ENCODE measurements around the gene TCEA3. TPM values are rescaled to one million over a fixed set of nuclear protein-coding genes. Genes with fewer than 3 reads are reported as not detected.

TCEA3 gene
- total RNA-seq, 4 donors from 2014 or later: 128 to 242 (median 179) TPM

DNA sequence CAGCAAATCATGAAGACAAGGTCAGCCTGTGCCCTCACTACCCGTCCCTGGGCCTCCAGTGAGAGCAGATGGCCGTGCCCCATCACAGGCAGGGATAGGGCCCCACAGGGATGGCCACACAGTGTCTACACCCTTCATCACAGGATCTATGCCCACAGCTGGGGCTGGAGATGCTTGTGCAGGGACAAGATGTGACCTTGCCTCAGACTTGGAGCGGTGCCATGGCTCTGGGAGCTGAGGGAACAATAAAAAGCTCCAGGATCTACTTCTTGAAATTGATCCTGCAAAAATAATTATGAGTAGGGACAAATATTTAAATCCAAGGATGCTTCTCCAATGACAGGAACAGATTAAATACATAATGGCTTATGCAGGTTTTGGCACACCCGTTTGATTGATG, 25.4 kb upstream of the TCEA3 start:
- intact Hi-C loops (cut with DNase I; ENCODE audit: low total_unique reads) (loop anchor here (1.0 to 2.0 kb wide), 2 partner anchors 25 to 29 kb away; partner anchors contain the start of gene TCEA3), in situ Hi-C loops (cut with MboI; ENCODE audit: low sequenced_read_pairs in 4 of 4) (no loop called here)
- TF ChIP-seq, protein P1, sequence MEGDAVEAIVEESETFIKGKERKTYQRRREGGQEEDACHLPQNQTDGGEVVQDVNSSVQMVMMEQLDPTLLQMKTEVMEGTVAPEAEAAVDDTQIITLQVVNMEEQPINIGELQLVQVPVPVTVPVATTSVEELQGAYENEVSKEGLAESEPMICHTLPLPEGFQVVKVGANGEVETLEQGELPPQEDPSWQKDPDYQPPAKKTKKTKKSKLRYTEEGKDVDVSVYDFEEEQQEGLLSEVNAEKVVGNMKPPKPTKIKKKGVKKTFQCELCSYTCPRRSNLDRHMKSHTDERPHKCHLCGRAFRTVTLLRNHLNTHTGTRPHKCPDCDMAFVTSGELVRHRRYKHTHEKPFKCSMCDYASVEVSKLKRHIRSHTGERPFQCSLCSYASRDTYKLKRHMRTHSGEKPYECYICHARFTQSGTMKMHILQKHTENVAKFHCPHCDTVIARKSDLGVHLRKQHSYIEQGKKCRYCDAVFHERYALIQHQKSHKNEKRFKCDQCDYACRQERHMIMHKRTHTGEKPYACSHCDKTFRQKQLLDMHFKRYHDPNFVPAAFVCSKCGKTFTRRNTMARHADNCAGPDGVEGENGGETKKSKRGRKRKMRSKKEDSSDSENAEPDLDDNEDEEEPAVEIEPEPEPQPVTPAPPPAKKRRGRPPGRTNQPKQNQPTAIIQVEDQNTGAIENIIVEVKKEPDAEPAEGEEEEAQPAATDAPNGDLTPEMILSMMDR (IDR thresholded peaks at IDR 0.05 in 4 of 5, conservative IDR thresholded peaks at IDR 0.05 in 1 of 5): no peak
- no peak for TF ChIP-seq POLR2A (IDR thresholded peaks at IDR 0.05)
- Histone ChIP-seq H3K9me3 (no peaks in the 10 kb centered on the region), H3K27me3 (no peaks in the 10 kb centered on the region), H3K27ac (peak overlapping the region; percentile 15 to 78 (median 64)), H3K4me1 (peaks cover 42 to 44% of the 10 kb centered on the region in 2 donors), H3K36me3 (peaks cover 0 to 4% of the 10 kb centered on the region in 2 donors), H3K4me3 (no peak overlapping the region)
- ATAC-seq (peak; percentile 75), DNase-seq (peak; percentile 84 to 89)

DNA sequence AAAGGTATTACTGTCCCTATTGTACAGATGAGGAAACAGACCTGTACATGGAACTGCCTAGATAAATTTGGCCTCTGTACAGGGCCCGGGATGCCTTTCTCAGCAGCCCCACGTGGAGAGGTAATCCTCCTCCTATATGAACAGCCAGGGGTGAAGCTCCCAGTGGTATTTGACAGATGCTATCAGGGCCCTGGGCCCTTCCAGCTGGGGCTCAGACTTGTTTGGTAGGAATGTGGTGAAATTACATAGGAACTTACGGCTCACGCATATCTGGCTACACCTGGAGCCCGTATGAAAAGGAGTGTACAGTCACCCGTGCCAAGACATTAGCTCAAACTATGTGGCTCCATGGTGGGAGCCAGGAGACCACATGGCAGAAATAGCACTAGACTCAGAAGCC, 24.8 kb upstream of the TCEA3 start:
- in situ Hi-C loops (cut with MboI; ENCODE audit: low sequenced_read_pairs in 4 of 4): no loop called here
- ATAC-seq (no peak), DNase-seq (no peak)
- intact Hi-C loops (cut with DNase I; ENCODE audit: low total_unique reads): loop anchor here (1.0 kb wide), 1 partner anchor 30 kb away; no protein-coding TSS in a partner anchor
- no peaks in the 10 kb centered on the region for H3K9me3 ChIP-seq
- peaks cover 42 to 44% of the 10 kb centered on the region in 2 donors for H3K4me1 ChIP-seq
- TF ChIP-seq, protein P1 (IDR thresholded peaks at IDR 0.05 in 4 of 5, conservative IDR thresholded peaks at IDR 0.05 in 1 of 5): no peak
- TF ChIP-seq POLR2A (IDR thresholded peaks at IDR 0.05): no peak
- no peaks in the 10 kb centered on the region for H3K36me3 ChIP-seq
- no peaks in the 10 kb centered on the region for H3K27me3 ChIP-seq
- H3K4me3 ChIP-seq: no peak overlapping the region
- peak overlapping the region; percentile 15 to 78 (median 64) for H3K27ac ChIP-seq

DNA sequence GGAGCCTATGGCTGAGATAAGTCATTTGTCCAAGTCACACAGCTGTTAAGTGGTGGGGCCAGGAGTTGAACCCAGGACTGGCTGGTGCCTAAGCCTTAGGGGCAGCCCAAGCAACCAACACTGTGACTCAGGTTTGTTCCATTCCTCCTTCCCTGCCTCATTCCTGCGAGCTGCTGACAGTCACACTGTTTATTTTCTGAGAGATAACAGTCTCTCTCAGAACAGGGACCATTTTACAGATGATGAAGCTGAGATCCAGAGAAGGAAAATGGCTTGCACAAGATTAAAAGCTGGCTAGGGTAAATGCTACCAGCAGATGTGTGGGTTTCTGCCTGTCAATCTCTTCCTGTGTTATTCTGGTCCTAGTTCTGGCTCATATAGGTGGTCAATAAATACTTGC, 24.3 kb upstream of the TCEA3 start:
- Histone ChIP-seq H3K4me1 (peaks cover 42 to 47% of the 10 kb centered on the region in 2 donors), H3K27ac (peak overlapping the region in 3 of 4 donors; percentile 62 to 78 (median 67)), H3K27me3 (no peaks in the 10 kb centered on the region), H3K9me3 (no peaks in the 10 kb centered on the region), H3K4me3 (no peak overlapping the region), H3K36me3 (no peaks in the 10 kb centered on the region)
- intact Hi-C loops (cut with DNase I; ENCODE audit: low total_unique reads) (loop anchor here (1.0 kb wide), 1 partner anchor 30 kb away; no protein-coding TSS in a partner anchor), in situ Hi-C loops (cut with MboI; ENCODE audit: low sequenced_read_pairs in 4 of 4) (no loop called here)
- ATAC-seq: no peak
- no peak for DNase-seq
- TF ChIP-seq, protein P1 (IDR thresholded peaks at IDR 0.05 in 4 of 5, conservative IDR thresholded peaks at IDR 0.05 in 1 of 5): no peak
- TF ChIP-seq POLR2A (IDR thresholded peaks at IDR 0.05): no peak

DNA sequence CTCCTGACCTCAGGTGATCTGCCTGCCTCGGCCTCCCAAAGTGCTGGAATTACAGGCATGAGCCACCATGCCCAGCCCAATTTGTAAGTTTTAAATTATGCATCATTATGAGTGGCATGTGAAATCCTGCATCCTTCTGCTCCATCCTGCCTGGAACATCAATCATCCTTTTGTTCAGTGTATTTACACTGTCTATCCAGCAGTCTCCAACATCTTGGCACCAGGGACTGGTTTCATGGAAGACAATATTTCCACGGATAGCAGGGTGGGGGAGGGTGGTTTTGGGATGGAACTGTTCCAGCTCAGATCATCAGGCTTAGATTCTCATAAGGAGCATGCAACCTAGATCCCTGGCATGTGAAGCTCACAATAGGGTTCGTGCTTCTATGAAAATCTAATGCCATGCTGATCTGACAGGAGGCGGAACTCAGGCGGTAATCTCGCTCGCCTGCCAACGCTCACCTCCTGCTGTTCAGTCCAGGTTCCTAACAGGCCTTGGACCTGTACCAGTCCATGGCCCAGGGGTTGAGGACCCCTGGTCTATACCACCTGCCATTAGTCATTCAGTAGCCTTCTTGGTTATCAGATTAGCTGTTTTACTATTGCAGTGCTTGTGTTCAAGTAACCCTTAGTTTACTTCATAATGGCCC, 22.2 kb upstream of the TCEA3 start:
- H3K4me3 ChIP-seq: no peak overlapping the region
- H3K27ac ChIP-seq: no peak overlapping the region
- peaks cover 0 to 4% of the 10 kb centered on the region in 2 donors for H3K36me3 ChIP-seq
- no peak for ATAC-seq
- peaks cover 21 to 29% of the 10 kb centered on the region in 2 donors for H3K4me1 ChIP-seq
- TF ChIP-seq, protein P1 (IDR thresholded peaks at IDR 0.05 in 4 of 5, conservative IDR thresholded peaks at IDR 0.05 in 1 of 5): no peak
- no peak for TF ChIP-seq POLR2A (IDR thresholded peaks at IDR 0.05)
- H3K9me3 ChIP-seq: no peaks in the 10 kb centered on the region
- no peak for DNase-seq
- H3K27me3 ChIP-seq: no peaks in the 10 kb centered on the region
- in situ Hi-C loops (cut with MboI; ENCODE audit: low sequenced_read_pairs in 4 of 4): no loop called here
- intact Hi-C loops (cut with DNase I; ENCODE audit: low total_unique reads): no loop called here

Data from gastrocnemius medialis (tissue), 4 donors.